Stromal cell of bone marrow (primary cell): ENCODE results near the gene FAM180B.

Experiments used
- DNase-seq: peaks from one replicate; pipeline ENCODE4 v3.0.0-alpha.2; 2012; ENCODE audit warnings: low read depth

FAM180B gene

GRCh38 chr11:47569646-47570045 lies 16.8 kb upstream of the FAM180B start:
- no peak for DNase-seq

GRCh38 chr11:47570651-47571356 lies 15.7 kb upstream of the FAM180B start:
- DNase-seq: no peak

- DNase-seq: no peak
Measured at GRCh38 chr11:47571357-47571729, 15.1 kb upstream of the FAM180B start.

GRCh38 chr11:47571895-47572294 lies 14.6 kb upstream of the FAM180B start:
- no peak for DNase-seq

- no peak for DNase-seq
Measured at GRCh38 chr11:47572715-47573255, 13.7 kb upstream of the FAM180B start.

GRCh38 chr11:47573321-47573720 lies 13.2 kb upstream of the FAM180B start:
- DNase-seq: no peak

GRCh38 chr11:47577460-47578041 lies 8.9 kb upstream of the FAM180B start:
- no peak for DNase-seq

GRCh38 chr11:47578524-47579494 lies 7.7 kb upstream of the FAM180B start, which contains the start of the genes KBTBD4 and NDUFS3:
Gene KBTBD4 (minus strand): TSS chr11:47578970. CDS start chr11:47578951, 19 bp downstream.
Gene NDUFS3 (plus strand): TSS chr11:47579074. CDS start chr11:47579092, 18 bp downstream.
- DNase-seq: peak; percentile 75

- DNase-seq: no peak
Measured at GRCh38 chr11:47583844-47584243, 2.6 kb upstream of the FAM180B start.

- no peak for DNase-seq
Measured at GRCh38 chr11:47587039-47587716, 700 bp downstream of the FAM180B start.

- no peak for DNase-seq
Measured at GRCh38 chr11:47587723-47588326, 1.3 kb downstream of the FAM180B start.

GRCh38 chr11:47589118-47589517 lies 2.6 kb downstream of the FAM180B start:
- DNase-seq: no peak

GRCh38 chr11:47589584-47589976 lies 3.1 kb downstream of the FAM180B start:
- DNase-seq: no peak

GRCh38 chr11:47589977-47590861 lies 3.7 kb downstream of the FAM180B start:
- DNase-seq: no peak

GRCh38 chr11:47591764-47592163 lies 5.3 kb downstream of the FAM180B start:
- no peak for DNase-seq

- no peak for DNase-seq
Measured at GRCh38 chr11:47592251-47592650, 5.8 kb downstream of the FAM180B start.

GRCh38 chr11:47592970-47593369 lies 6.5 kb downstream of the FAM180B start:
- DNase-seq: no peak

- DNase-seq: no peak
Measured at GRCh38 chr11:47593492-47593933, 7.0 kb downstream of the FAM180B start.

GRCh38 chr11:47593934-47594855 lies 7.7 kb downstream of the FAM180B start, which contains the start of gene C1QTNF4:
Gene C1QTNF4 (minus strand): TSS chr11:47594411. CDS start chr11:47590810, 3,601 bp downstream.
- no peak for DNase-seq
